IPS-NIHi11 (cell line): ENCODE data around the gene TMEM201.

Experiments
- DNase-seq: peaks from one replicate; pipeline ENCODE4 v3.0.0; 2012; ENCODE audit warnings: mixed read lengths, low spot score

The TMEM201 gene

GRCh38 chr1:9600861-9601834 lies 12.4 kb downstream of the TMEM201 start:
- no peak for DNase-seq

GRCh38 chr1:9601942-9602793 lies 13.5 kb downstream of the TMEM201 start:
- DNase-seq = no peak

GRCh38 chr1:9602794-9603167 lies 14.1 kb downstream of the TMEM201 start:
- DNase-seq = no peak

- DNase-seq = no peak
Measured at GRCh38 chr1:9603307-9603706, 14.6 kb downstream of the TMEM201 start.

- DNase-seq = no peak
Measured at GRCh38 chr1:9603766-9604753, 15.3 kb downstream of the TMEM201 start.

- no peak for DNase-seq
Measured at GRCh38 chr1:9604836-9605235, 16.1 kb downstream of the TMEM201 start.

GRCh38 chr1:9605946-9606455 lies 17.3 kb downstream of the TMEM201 start:
- DNase-seq = no peak

- DNase-seq = no peak
Measured at GRCh38 chr1:9606458-9606857, 17.7 kb downstream of the TMEM201 start.

- no peak for DNase-seq
Measured at GRCh38 chr1:9606948-9607347, 18.2 kb downstream of the TMEM201 start.

- DNase-seq = no peak
Measured at GRCh38 chr1:9607352-9607751, 18.6 kb downstream of the TMEM201 start.

GRCh38 chr1:9609998-9610397 lies 21.3 kb downstream of the TMEM201 start:
- no peak for DNase-seq

GRCh38 chr1:9610548-9610947 lies 21.8 kb downstream of the TMEM201 start:
- DNase-seq = no peak

- DNase-seq = no peak
Measured at GRCh38 chr1:9611716-9612115, 23.0 kb downstream of the TMEM201 start.

GRCh38 chr1:9612162-9612845 lies 23.6 kb downstream of the TMEM201 start:
- no peak for DNase-seq

GRCh38 chr1:9612871-9613624 lies 24.3 kb downstream of the TMEM201 start:
- DNase-seq = no peak

GRCh38 chr1:9613625-9614299 lies 25.1 kb downstream of the TMEM201 start:
- no peak for DNase-seq

GRCh38 chr1:9615316-9616063 lies 26.8 kb downstream of the TMEM201 start:
- DNase-seq = peak; percentile 87

GRCh38 chr1:9618909-9619679 lies 30.4 kb downstream of the TMEM201 start:
- DNase-seq = no peak
